HepG2 (cell line): ENCODE measurements around the gene SYNGAP1. TPM values are rescaled to one million over a fixed set of nuclear protein-coding genes. Genes with fewer than 3 reads are reported as not detected.

Experiments
- BCL6 ChIP-seq: IDR thresholded peaks from 2 replicates; pipeline ENCODE4 v1.6.1; 2016; ENCODE audit warnings: missing genetic modification reagents, missing compliant biosample characterization
- ERF ChIP-seq: IDR thresholded peaks from 2 replicates; pipeline ENCODE4 v1.6.1; 2018; ENCODE audit warnings: missing biosample characterization, missing genetic modification reagents
- FOXM1 ChIP-seq: sonication (generic); formaldehyde crosslinking; IDR thresholded peaks from 2 replicates; pipeline ENCODE4 v1.5.0; 2020; ENCODE audit warnings: missing genetic modification reagents
- GATA4 ChIP-seq: sonication (generic); IDR thresholded peaks from 2 replicates; pipeline ENCODE4 v1.6.1; 2016; ENCODE audit warnings: antibody characterized with exemption, low read depth, borderline replicate concordance
- HDAC6 ChIP-seq: fragments of 200-600 bp; sonication (generic); IDR thresholded peaks from 2 replicates; pipeline ENCODE4 v1.7.0; 2017; ENCODE audit warnings: mild to moderate bottlenecking, antibody characterized with exemption, low read length, low read depth
- JUN ChIP-seq: sonication (generic); formaldehyde crosslinking; IDR thresholded peaks from 2 replicates; pipeline ENCODE4 v1.4.0; 2020; ENCODE audit warnings: mild to moderate bottlenecking, missing genetic modification reagents
- KLF6 ChIP-seq: IDR thresholded peaks from 2 replicates; pipeline ENCODE4 v1.8.0; 2016; ENCODE audit warnings: missing biosample characterization, missing genetic modification reagents
- MYC ChIP-seq: sonication (generic); formaldehyde crosslinking; IDR thresholded peaks from 2 replicates; pipeline ENCODE4 v1.9.0; 2021; ENCODE audit warnings: missing genetic modification reagents, borderline replicate concordance
- PITX1 ChIP-seq: sonication (generic); formaldehyde crosslinking; IDR thresholded peaks from 2 replicates; pipeline ENCODE4 v1.5.1; 2020; ENCODE audit warnings: mild to moderate bottlenecking, missing genetic modification reagents
- RFX5 ChIP-seq: IDR thresholded peaks from 2 replicates; pipeline ENCODE4 v1.6.1; 2011; ENCODE audit warnings: low read depth, low read length, improper control_type of control experiment
- SMAD9 ChIP-seq: sonication (generic); formaldehyde crosslinking; IDR thresholded peaks from 2 replicates; pipeline ENCODE4 v1.5.1; 2020; ENCODE audit warnings: mild to moderate bottlenecking, missing genetic modification reagents
- TBX2 ChIP-seq: sonication (generic); formaldehyde crosslinking; IDR thresholded peaks from 2 replicates; pipeline ENCODE4 v1.5.0; 2020; ENCODE audit warnings: missing genetic modification reagents, mild to moderate bottlenecking, borderline replicate concordance
- ZFP36 ChIP-seq: fragments of 150-350 bp; IDR thresholded peaks from 2 replicates; pipeline ENCODE4 v1.6.1; 2018; ENCODE audit warnings: borderline replicate concordance, low read length, low read depth; ENCODE audit not compliant: partially characterized antibody
- ZFP90 ChIP-seq: sonication (generic); formaldehyde crosslinking; IDR thresholded peaks from 2 replicates; pipeline ENCODE4 v1.8.0; 2022; ENCODE audit warnings: missing genetic modification reagents, mild to moderate bottlenecking, inconsistent platforms, borderline replicate concordance
- ZNF17 ChIP-seq: sonication (generic); formaldehyde crosslinking; IDR thresholded peaks from 2 replicates; pipeline ENCODE4 v1.5.0; 2020; ENCODE audit warnings: mild to moderate bottlenecking, missing genetic modification reagents
- ZNF441 ChIP-seq: sonication (generic); formaldehyde crosslinking; IDR thresholded peaks from 2 replicates; pipeline ENCODE4 v1.7.0; 2021; ENCODE audit warnings: missing genetic modification reagents, borderline replicate concordance
- ZNF775 ChIP-seq: sonication (generic); formaldehyde crosslinking; IDR thresholded peaks from 2 replicates; pipeline ENCODE4 v1.4.0; 2020; ENCODE audit warnings: missing genetic modification reagents, mild to moderate bottlenecking, moderate library complexity, borderline replicate concordance
- ZNF850 ChIP-seq: sonication (generic); formaldehyde crosslinking; conservative IDR thresholded peaks from 2 replicates; pipeline ENCODE4 v1.9.0; 2021; ENCODE audit warnings: mild to moderate bottlenecking, missing genetic modification reagents
- ZSCAN30 ChIP-seq: sonication (generic); formaldehyde crosslinking; IDR thresholded peaks from 2 replicates; pipeline ENCODE4 v1.5.0; 2020; ENCODE audit warnings: mild to moderate bottlenecking, missing genetic modification reagents
- ZSCAN31 ChIP-seq: sonication (generic); formaldehyde crosslinking; IDR thresholded peaks from 2 replicates; pipeline ENCODE4 v1.5.0; 2020; ENCODE audit warnings: low read depth, mild to moderate bottlenecking, missing genetic modification reagents
- polyA plus RNA-seq, 8 experiments: library from polyadenylated mRNA; depleted of rRNA in 3 of 8; stranded (reverse) in 7 of 8; unstranded in 1 of 8; fragments of >200 nt; fragmentation: Illumina TruSeq in 4 of 8; extraction: Trizol in 4 of 8; gene quantifications; 2 replicates each; pipeline versions ENCODE4 v1.2.1 to v1.2.3, GENCODE V29; 2011 to 2016; ENCODE audit warnings: low read depth in 4 of 8, missing spikeins in 1 of 8, mixed read lengths in 1 of 8; ENCODE audit not compliant: insufficient read depth in 1 of 8
- total RNA-seq, 5 experiments: library from RNA; depleted of rRNA; stranded (reverse); fragments of >200 nt; fragmentation: Illumina TruSeq; extraction: Trizol; gene quantifications; 2 replicates each; pipeline ENCODE4 v1.2.3, GENCODE V29; 2016; ENCODE audit warnings: low read depth in 1 of 5
- TF ChIP-seq, protein P1 (sequence below): sonication (generic); formaldehyde crosslinking; IDR thresholded peaks from 2 replicates; pipeline ENCODE4 v1.4.0; 2020; ENCODE audit warnings: missing genetic modification reagents
- TF ChIP-seq, protein P2 (sequence below): sonication (generic); formaldehyde crosslinking; IDR thresholded peaks from 2 replicates; pipeline ENCODE4 v1.5.0; 2020; ENCODE audit warnings: missing genetic modification reagents, mild to moderate bottlenecking, borderline replicate concordance
- TF ChIP-seq, protein P3 (sequence below): sonication (generic); formaldehyde crosslinking; IDR thresholded peaks from 2 replicates; pipeline ENCODE4 v1.5.0; 2020; ENCODE audit warnings: missing genetic modification reagents
- TF ChIP-seq, protein P4 (sequence below): sonication (generic); formaldehyde crosslinking; IDR thresholded peaks from 2 replicates; pipeline ENCODE4 v1.8.0; 2022; ENCODE audit warnings: mild to moderate bottlenecking, missing genetic modification reagents, moderate library complexity
- TF ChIP-seq, protein P5 (sequence below): sonication (generic); formaldehyde crosslinking; IDR thresholded peaks from 2 replicates; pipeline ENCODE4 v1.4.0; 2020; ENCODE audit warnings: missing genetic modification reagents

Gene SYNGAP1
- total and polyA plus RNA-seq, 2 of the 13 experiments (the other 11 are each of a cell fraction or from before 2014, with no cell fraction given) = 0.75 to 1.1 TPM

DNA sequence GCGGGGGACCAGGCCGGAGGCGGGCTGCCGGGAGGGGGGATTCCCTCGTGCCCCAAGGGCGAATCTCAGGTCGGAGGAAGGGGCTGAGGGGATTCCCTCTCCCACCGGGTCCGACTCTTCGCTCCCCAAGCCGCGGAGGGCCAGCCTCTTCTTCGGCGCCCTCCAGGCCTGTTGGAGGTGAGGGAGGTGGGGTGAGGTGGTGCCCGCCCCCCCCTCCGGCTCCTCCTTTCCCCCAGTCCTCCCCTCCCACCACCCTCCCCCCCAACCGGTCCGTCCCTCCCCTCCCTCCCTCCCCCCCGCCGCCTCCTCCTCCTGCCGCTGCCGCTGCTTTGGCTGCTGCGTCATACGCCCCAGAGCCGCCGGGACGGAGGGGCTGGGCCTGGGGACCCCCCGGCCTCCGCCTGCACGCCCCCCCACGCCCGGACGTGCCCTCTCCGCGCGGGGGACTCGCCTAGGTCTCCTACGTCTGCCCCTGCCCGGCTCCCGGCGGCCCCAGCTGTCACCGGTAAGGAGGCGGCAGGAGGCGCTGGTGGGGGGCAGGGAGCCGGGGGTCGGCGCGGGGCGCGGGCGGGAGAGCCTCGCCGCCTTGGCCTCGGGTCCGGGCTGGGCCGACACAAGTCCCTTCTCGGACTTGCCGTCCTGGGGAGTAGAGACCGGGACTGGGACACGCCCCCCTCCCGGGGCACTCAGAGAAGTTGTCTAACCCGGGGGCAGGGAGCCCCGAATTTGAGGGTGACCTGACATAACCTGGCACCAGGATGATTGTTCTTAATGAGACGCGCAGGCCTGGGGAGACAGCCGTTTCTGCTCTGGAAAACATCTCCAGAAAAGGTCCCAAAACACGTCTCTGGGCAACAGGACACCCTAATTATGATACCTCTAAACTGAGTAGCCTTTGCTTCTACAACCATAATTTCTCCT, 8.9 kb upstream of the SYNGAP1 start, which contains the start of gene PHF1 (continued):
- TF ChIP-seq KLF6 (CRISPR knock-in tag) (no peak), MYC (CRISPR knock-in tag) (peak; percentile 61; the same call in 1 of the 2 replicates), JUN (CRISPR knock-in tag) (no peak), ZNF17 (CRISPR knock-in tag) (no peak), PITX1 (CRISPR knock-in tag) (peak; percentile 20; the same call in 1 of the 2 replicates), ERF (CRISPR knock-in tag) (peak; percentile 69), SMAD9 (CRISPR knock-in tag) (no peak), TBX2 (peak; percentile 41; the same call in 1 of the 2 replicates), ZNF441 (CRISPR knock-in tag) (no peak), RFX5 (no peak), ZSCAN30 (CRISPR knock-in tag) (no peak), BCL6 (CRISPR knock-in tag) (0 out of 2 replicates have a peak, but pooled peaks have one; percentile 12), ZNF775 (CRISPR knock-in tag) (no peak), FOXM1 (CRISPR knock-in tag) (no peak), GATA4 (0 out of 2 replicates have a peak, but pooled peaks have one; percentile 5), ZNF850 (CRISPR knock-in tag) (no peak), ZFP90 (CRISPR knock-in tag) (peak; percentile 20; the same call in 1 of the 2 replicates), ZFP36 (no peak), HDAC6 (no peak), ZSCAN31 (CRISPR knock-in tag) (no peak)
- TF ChIP-seq, protein P1, sequence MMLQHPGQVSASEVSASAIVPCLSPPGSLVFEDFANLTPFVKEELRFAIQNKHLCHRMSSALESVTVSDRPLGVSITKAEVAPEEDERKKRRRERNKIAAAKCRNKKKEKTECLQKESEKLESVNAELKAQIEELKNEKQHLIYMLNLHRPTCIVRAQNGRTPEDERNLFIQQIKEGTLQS (CRISPR knock-in tag) = no peak
- TF ChIP-seq, protein P2, sequence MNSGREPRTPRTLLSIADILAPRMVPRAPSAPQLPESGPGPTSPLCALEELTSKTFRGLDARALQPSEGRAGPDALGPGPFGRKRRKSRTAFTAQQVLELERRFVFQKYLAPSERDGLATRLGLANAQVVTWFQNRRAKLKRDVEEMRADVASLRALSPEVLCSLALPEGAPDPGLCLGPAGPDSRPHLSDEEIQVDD = no peak
- TF ChIP-seq, protein P3, sequence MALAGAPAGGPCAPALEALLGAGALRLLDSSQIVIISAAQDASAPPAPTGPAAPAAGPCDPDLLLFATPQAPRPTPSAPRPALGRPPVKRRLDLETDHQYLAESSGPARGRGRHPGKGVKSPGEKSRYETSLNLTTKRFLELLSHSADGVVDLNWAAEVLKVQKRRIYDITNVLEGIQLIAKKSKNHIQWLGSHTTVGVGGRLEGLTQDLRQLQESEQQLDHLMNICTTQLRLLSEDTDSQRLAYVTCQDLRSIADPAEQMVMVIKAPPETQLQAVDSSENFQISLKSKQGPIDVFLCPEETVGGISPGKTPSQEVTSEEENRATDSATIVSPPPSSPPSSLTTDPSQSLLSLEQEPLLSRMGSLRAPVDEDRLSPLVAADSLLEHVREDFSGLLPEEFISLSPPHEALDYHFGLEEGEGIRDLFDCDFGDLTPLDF (CRISPR knock-in tag) = no peak
- TF ChIP-seq, protein P4, sequence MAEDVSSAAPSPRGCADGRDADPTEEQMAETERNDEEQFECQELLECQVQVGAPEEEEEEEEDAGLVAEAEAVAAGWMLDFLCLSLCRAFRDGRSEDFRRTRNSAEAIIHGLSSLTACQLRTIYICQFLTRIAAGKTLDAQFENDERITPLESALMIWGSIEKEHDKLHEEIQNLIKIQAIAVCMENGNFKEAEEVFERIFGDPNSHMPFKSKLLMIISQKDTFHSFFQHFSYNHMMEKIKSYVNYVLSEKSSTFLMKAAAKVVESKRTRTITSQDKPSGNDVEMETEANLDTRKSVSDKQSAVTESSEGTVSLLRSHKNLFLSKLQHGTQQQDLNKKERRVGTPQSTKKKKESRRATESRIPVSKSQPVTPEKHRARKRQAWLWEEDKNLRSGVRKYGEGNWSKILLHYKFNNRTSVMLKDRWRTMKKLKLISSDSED (CRISPR knock-in tag) = no peak
- TF ChIP-seq, protein P5, sequence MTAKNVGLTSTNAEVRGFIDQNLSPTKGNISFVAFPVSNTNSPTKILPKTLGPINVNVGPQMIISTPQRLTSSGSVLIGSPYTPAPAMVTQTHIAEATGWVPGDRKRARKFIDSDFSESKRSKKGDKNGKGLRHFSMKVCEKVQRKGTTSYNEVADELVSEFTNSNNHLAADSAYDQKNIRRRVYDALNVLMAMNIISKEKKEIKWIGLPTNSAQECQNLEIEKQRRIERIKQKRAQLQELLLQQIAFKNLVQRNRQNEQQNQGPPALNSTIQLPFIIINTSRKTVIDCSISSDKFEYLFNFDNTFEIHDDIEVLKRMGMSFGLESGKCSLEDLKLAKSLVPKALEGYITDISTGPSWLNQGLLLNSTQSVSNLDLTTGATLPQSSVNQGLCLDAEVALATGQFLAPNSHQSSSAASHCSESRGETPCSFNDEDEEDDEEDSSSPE = no peak
